CD4-positive, alpha-beta T cell (primary cell): ENCODE data around the gene POU4F1. TPM values are rescaled to one million over a fixed set of nuclear protein-coding genes. Genes with fewer than 3 reads are reported as not detected.

Experiments used
- ATAC-seq: fragments of 200-7000 bp; cut with Tn5 transposase; one replicate; pipeline ENCODE4 v1.10.0; 2022; ENCODE audit warnings: mild to moderate bottlenecking; ENCODE audit not compliant: poor library complexity
- CTCF ChIA-PET: fragments of 350-600 bp; sonication (Branson Sonifier 250); formaldehyde crosslinking; loops from one replicate; lab custom pipeline; 2021; ENCODE audit warnings: antibody characterized with exemption, inconsistent platforms; lab: Charles Lee
- POLR2A ChIA-PET: fragments of 350-600 bp; sonication (Branson Sonifier 250); formaldehyde crosslinking; loops from one replicate; lab custom pipeline; 2021; ENCODE audit warnings: antibody characterized with exemption, inconsistent platforms; lab: Charles Lee
- DNase-seq, 14 experiments: peaks; one replicate each; pipeline ENCODE4 v3.0.0-alpha.2; 2013 to 2020; ENCODE audit warnings: mixed read lengths in 2 of 14
- H3K27ac ChIP-seq, 2 donors: one replicate each; pipeline versions ENCODE4 v1.5.1 to v1.7.0; 2013; ENCODE audit warnings: low read length in 2 of 2, low read depth in 1 of 2, mild to moderate bottlenecking in 1 of 2
- H3K27me3 ChIP-seq, 2 experiments: 1 replicate in 1 of 2; 2 replicates in 1 of 2; pipeline versions ENCODE4 v1.6.1 to v1.7.0; 2013; ENCODE audit warnings: low read length in 2 of 2, control low read depth in 1 of 2, mild to moderate bottlenecking in 1 of 2, moderate library complexity in 1 of 2; ENCODE audit not compliant: insufficient read depth in 2 of 2, control insufficient read depth in 1 of 2
- H3K36me3 ChIP-seq: one replicate; pipeline ENCODE4 v1.6.1; 2013; ENCODE audit warnings: low read length, control low read depth; ENCODE audit not compliant: insufficient read depth
- H3K4me1 ChIP-seq: one replicate; pipeline ENCODE4 v1.6.1; 2013; ENCODE audit warnings: low read length, control low read depth; ENCODE audit not compliant: insufficient read depth
- H3K4me3 ChIP-seq: one replicate; pipeline ENCODE4 v1.5.1; 2013; ENCODE audit warnings: mild to moderate bottlenecking, low read length, moderate library complexity
- H3K9me3 ChIP-seq, 2 experiments: 1 replicate in 1 of 2; 2 replicates in 1 of 2; pipeline versions ENCODE4 v1.6.1 to v1.7.0; 2013; ENCODE audit warnings: low read length in 2 of 2, mild to moderate bottlenecking in 2 of 2, control low read depth in 1 of 2, moderate library complexity in 1 of 2; ENCODE audit not compliant: control insufficient read depth in 1 of 2, insufficient read depth in 1 of 2
- H3K27ac Mint-ChIP-seq: one replicate; pipeline ENCODE4 v1.8.0; 2020; ENCODE audit warnings: mixed read lengths
- H3K27me3 Mint-ChIP-seq: one replicate; pipeline ENCODE4 v1.8.0; 2021; ENCODE audit warnings: mixed read lengths
- H3K36me3 Mint-ChIP-seq: one replicate; pipeline ENCODE4 v1.8.0; 2021; ENCODE audit warnings: low read depth, mixed read lengths
- H3K4me1 Mint-ChIP-seq: one replicate; pipeline ENCODE4 v1.8.0; 2021; ENCODE audit warnings: low read depth, mixed read lengths
- H3K4me3 Mint-ChIP-seq: one replicate; pipeline ENCODE4 v1.8.0; 2020; ENCODE audit warnings: mild to moderate bottlenecking, mixed read lengths
- H3K9me3 Mint-ChIP-seq: one replicate; pipeline ENCODE4 v1.8.0; 2020; ENCODE audit warnings: mixed read lengths
- intact Hi-C, 2 experiments: fragments of 100-400 bp; cut with DNase I in 1 of 2; cut with micrococcal nuclease in 1 of 2; formaldehyde crosslinking; loops; one replicate each; pipeline versions ENCODE4 v1.15.1 to v1.9.0; 2023 to 2025; cut with DNase I, micrococcal nuclease
- total RNA-seq, 174 experiments: library from RNA in 2 of 174; stranded (reverse) in 2 of 174; gene quantifications; one replicate each; pipeline ENCODE4 v1.2.3 and lab custom pipeline; 2021 to 2026
- TF ChIP-seq, protein P1 (sequence below): fragments of 200-600 bp; IDR thresholded peaks from one replicate; pipeline ENCODE4 v1.8.0; 2022; ENCODE audit warnings: antibody characterized with exemption, mild to moderate bottlenecking

Gene POU4F1
- total RNA-seq, 2 experiments from 2014 or later, result 0.11 to 0.14 TPM

DNA sequence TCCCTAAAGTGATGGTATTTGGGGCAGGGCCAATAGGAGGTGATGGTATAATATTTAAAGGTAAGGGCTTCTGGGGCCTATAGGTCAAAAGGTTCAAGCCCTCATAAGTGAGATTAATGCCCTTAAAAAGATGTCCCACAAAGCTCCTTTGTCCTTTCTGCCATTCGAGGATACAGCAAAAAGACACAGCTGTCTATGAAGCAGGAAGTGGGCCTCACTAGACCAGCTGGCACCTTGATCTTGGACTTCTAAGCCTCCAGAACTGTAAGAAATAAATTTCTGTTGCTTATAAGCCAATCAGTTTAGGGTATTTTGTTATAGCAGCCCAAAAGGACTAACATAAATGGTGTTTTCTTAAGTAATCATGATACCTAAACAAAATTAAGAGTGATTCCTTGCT is 27.2 kb upstream of the POU4F1 start:
- Histone ChIP-seq H3K9me3 (no peaks in the 10 kb centered on the region), H3K27ac (no peak overlapping the region), H3K27me3 (no peaks in the 10 kb centered on the region), H3K4me1 (no peaks in the 10 kb centered on the region), H3K36me3 (peaks cover 64% of the 10 kb centered on the region), H3K4me3 (no peak overlapping the region)
- no peak for DNase-seq
- Mint-ChIP-seq H3K9me3 (no peaks in the 10 kb centered on the region), H3K4me1 (no peaks in the 10 kb centered on the region), H3K27ac (no peak overlapping the region), H3K36me3 (peaks cover 97% of the 10 kb centered on the region), H3K27me3 (no peaks in the 10 kb centered on the region), H3K4me3 (no peak overlapping the region)
- ChIA-PET POLR2A (no interaction called here), CTCF (no interaction called here)
- intact Hi-C loops, result no loop called here
- no peak for ATAC-seq
- TF ChIP-seq, protein P1, sequence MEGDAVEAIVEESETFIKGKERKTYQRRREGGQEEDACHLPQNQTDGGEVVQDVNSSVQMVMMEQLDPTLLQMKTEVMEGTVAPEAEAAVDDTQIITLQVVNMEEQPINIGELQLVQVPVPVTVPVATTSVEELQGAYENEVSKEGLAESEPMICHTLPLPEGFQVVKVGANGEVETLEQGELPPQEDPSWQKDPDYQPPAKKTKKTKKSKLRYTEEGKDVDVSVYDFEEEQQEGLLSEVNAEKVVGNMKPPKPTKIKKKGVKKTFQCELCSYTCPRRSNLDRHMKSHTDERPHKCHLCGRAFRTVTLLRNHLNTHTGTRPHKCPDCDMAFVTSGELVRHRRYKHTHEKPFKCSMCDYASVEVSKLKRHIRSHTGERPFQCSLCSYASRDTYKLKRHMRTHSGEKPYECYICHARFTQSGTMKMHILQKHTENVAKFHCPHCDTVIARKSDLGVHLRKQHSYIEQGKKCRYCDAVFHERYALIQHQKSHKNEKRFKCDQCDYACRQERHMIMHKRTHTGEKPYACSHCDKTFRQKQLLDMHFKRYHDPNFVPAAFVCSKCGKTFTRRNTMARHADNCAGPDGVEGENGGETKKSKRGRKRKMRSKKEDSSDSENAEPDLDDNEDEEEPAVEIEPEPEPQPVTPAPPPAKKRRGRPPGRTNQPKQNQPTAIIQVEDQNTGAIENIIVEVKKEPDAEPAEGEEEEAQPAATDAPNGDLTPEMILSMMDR, result no peak

- Mint-ChIP-seq H3K36me3 (peaks cover 97% of the 10 kb centered on the region), H3K9me3 (no peaks in the 10 kb centered on the region), H3K27ac (no peak overlapping the region), H3K27me3 (no peaks in the 10 kb centered on the region), H3K4me1 (no peaks in the 10 kb centered on the region), H3K4me3 (no peak overlapping the region)
- intact Hi-C loops, result no loop called here
- TF ChIP-seq, protein P1, result no peak
- DNase-seq (no peak), ATAC-seq (no peak)
- Histone ChIP-seq H3K4me3 (no peak overlapping the region), H3K27ac (no peak overlapping the region), H3K4me1 (no peaks in the 10 kb centered on the region), H3K36me3 (peaks cover 45% of the 10 kb centered on the region), H3K27me3 (no peaks in the 10 kb centered on the region), H3K9me3 (no peaks in the 10 kb centered on the region)
- CTCF ChIA-PET, result no interaction called here
- POLR2A ChIA-PET, result no interaction called here
Measured at GRCh38 chr13:78625384-78625783, 22.0 kb upstream of the POU4F1 start.

DNA sequence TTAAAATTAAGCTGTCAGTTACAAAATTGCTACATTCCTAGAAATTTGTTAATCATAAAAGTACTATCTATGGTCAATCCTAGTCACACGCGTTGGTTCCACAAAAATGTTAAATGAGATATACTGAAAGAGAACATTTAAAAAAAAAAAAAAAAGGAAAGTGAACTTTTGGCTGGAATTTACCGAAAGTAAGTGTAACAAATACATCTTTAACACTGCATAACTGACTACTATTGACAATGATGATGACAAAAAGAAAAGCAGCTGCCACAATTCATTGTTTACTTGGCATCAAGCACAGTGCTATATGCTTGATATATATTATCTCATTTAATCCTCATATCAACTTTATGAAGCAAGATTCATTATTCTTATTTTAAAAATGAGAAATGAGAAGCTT is 19.8 kb upstream of the POU4F1 start:
- Histone ChIP-seq H3K27me3 (no peaks in the 10 kb centered on the region), H3K4me3 (no peak overlapping the region), H3K36me3 (peaks cover 35% of the 10 kb centered on the region), H3K4me1 (no peaks in the 10 kb centered on the region), H3K9me3 (no peaks in the 10 kb centered on the region), H3K27ac (no peak overlapping the region)
- no peak for ATAC-seq
- ChIA-PET CTCF (interaction anchor here (0.6 kb wide), 1 partner anchor 11 kb away, joined by 3 read pairs; no protein-coding TSS in a partner anchor), POLR2A (no interaction called here)
- TF ChIP-seq, protein P1, result no peak
- no peaks in the 10 kb centered on the region for H3K9me3 Mint-ChIP-seq
- H3K27ac Mint-ChIP-seq, result no peak overlapping the region
- H3K4me1 Mint-ChIP-seq, result no peaks in the 10 kb centered on the region
- peaks cover 96% of the 10 kb centered on the region for H3K36me3 Mint-ChIP-seq
- no peak overlapping the region for H3K4me3 Mint-ChIP-seq
- no peak for DNase-seq
- intact Hi-C loops, result no loop called here
- H3K27me3 Mint-ChIP-seq, result no peaks in the 10 kb centered on the region
